ENCODE results near the gene POLR1G.

DNA sequence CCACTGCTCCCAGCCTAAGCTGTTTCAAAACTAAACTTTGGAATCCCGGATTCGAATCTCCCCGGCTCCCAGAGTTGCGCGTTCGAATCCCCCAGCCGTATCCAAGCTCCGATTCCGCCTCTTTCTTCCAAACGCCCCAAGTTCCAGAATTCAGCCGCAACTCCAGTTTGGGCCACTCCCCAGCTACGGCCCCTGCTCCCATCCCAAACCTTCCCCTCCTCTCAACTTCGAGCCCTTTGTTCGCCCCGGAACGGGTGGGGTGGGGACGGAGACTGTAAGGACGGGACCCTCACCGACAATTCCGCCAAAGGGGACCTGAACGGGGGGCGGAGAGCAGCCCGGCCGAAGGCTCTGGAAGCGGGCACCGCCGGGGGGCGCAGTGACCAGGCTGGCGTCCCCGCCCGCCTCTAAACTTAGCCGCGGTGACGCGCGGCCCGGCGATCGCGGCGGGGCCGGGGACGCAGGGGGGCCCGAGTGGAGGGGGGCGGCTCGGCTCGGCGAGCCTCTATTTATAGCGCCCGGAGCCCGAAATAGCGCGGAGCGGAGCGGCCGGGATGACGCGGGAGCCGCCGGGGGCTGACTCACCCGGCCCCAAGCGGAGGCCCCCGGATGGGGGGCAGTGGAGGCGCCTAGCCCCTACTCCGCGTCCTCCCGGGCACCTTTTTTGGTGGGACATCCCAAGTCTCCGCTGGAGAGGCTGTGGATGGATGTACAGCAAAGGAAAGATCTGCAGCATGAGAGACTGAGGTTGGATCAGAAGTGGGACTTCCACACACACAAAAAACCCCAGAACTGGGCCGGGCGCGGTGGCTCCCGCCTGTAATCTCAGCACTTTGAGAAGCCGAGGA, 22.2 kb downstream of the POLR1G start:
- TF ChIP-seq, protein P1, sequence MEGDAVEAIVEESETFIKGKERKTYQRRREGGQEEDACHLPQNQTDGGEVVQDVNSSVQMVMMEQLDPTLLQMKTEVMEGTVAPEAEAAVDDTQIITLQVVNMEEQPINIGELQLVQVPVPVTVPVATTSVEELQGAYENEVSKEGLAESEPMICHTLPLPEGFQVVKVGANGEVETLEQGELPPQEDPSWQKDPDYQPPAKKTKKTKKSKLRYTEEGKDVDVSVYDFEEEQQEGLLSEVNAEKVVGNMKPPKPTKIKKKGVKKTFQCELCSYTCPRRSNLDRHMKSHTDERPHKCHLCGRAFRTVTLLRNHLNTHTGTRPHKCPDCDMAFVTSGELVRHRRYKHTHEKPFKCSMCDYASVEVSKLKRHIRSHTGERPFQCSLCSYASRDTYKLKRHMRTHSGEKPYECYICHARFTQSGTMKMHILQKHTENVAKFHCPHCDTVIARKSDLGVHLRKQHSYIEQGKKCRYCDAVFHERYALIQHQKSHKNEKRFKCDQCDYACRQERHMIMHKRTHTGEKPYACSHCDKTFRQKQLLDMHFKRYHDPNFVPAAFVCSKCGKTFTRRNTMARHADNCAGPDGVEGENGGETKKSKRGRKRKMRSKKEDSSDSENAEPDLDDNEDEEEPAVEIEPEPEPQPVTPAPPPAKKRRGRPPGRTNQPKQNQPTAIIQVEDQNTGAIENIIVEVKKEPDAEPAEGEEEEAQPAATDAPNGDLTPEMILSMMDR (IDR thresholded peaks at IDR 0.05 in 8 of 11, conservative IDR thresholded peaks at IDR 0.05 in 3 of 11) = peak in 6 of 11 experiments; percentile 16 to 43 (median 32)
- TF ChIP-seq POLR2A (IDR thresholded peaks at IDR 0.05) (no peak), POLR2AphosphoS5 (IDR thresholded peaks at IDR 0.05) (peak in 2 of 3 donors; percentile 6 to 30)

All from spleen (tissue), 7 donors.